Measurements from ENCODE around the gene TSEN54.

Gene TSEN54

GRCh38 chr17:75566834-75567233, 50.5 kb downstream of the TSEN54 start:
- no peak for DNase-seq

- no peak for DNase-seq
These were observed 52.3 kb downstream of the TSEN54 start for GRCh38 chr17:75568412-75569255.

- no peak for DNase-seq
These were observed 53.8 kb downstream of the TSEN54 start for GRCh38 chr17:75570034-75570676.

GRCh38 chr17:75570772-75571171, 54.4 kb downstream of the TSEN54 start:
- no peak for DNase-seq

- DNase-seq: no peak
These were observed 55.0 kb downstream of the TSEN54 start for GRCh38 chr17:75571197-75571884.

- no peak for DNase-seq
These were observed 55.5 kb downstream of the TSEN54 start for GRCh38 chr17:75571885-75572215.

GRCh38 chr17:75572713-75573539, 56.6 kb downstream of the TSEN54 start:
- DNase-seq: no peak

- no peak for DNase-seq
These were observed 57.2 kb downstream of the TSEN54 start for GRCh38 chr17:75573540-75573957.

- no peak for DNase-seq
These were observed 57.7 kb downstream of the TSEN54 start for GRCh38 chr17:75573994-75574393.
